ENCODE data around the gene SETD4. TPM values are rescaled to one million over a fixed set of nuclear protein-coding genes. Genes with fewer than 3 reads are reported as not detected.
A peak's percentile ranks its signal among the peaks of the same experiment; 100 is the strongest.

The SETD4 gene
- total RNA-seq, 1 donor from 2014 or later: 15.7 TPM

DNA sequence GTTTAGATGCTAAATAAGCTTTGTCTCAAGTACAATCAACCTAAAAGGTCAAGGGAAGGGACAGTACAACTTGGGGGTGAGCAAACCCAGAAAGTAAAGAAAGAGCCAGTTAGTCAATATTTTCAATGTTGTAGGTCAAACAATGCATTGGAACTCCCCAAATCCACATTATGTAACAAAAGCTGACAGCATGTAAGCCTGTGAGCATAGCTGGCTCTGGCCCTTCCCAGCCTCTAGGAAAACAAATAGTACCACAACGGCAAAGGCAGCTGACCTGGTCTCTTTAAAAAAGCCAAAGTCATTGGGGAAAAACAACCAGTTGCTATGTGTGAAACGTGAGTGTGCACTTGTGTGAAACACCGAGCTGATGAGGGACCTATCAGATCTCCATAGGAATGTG is 12.9 kb upstream of the SETD4 start:
- Mint-ChIP-seq H3K9me3 (ENCODE audit: unreplicated experiment) (peaks cover 8% of the 10 kb centered on the region), H3K27ac (ENCODE audit: unreplicated experiment) (no peak overlapping the region), H3K4me3 (ENCODE audit: unreplicated experiment) (no peak overlapping the region), H3K36me3 (ENCODE audit: low read depth, unreplicated experiment) (peaks cover 13% of the 10 kb centered on the region), H3K27me3 (ENCODE audit: unreplicated experiment) (no peaks in the 10 kb centered on the region), H3K4me1 (ENCODE audit: unreplicated experiment) (peaks cover 2% of the 10 kb centered on the region)
- TF ChIP-seq CTCF (IDR thresholded peaks at IDR 0.05; ENCODE audit: unreplicated experiment): no peak
- no peak for DNase-seq (ENCODE audit: low spot score)

DNA sequence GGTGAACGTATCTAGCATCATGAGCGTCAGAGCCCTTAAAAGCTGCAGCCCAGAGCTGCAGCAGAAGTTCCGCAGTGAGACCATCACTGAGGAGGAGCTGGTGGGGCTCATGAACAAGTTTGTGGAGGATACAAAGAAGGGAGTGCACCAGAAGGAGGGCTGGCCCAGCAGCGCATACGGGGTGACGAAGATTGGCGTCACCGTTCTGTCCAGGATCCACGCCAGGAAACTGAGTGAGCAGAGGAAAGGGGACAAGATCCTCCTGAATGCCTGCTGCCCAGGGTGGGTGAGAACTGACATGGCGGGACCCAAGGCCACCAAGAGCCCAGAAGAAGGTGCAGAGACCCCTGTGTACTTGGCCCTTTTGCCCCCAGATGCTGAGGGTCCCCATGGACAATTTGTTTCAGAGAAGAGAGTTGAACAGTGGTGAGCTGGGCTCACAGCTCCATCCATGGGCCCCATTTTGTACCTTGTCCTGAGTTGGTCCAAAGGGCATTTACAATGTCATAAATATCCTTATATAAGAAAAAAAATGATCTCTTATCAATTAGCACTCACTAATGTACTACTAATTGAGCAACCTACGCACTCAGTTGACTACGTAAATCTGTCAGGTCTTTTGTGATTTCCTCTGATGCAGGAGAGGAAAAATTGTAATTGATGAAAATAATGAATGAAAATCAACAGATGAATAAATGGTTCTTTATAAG is 12.3 kb upstream of the SETD4 start:
- H3K27ac Mint-ChIP-seq (ENCODE audit: unreplicated experiment): no peak overlapping the region
- peaks cover 13% of the 10 kb centered on the region for H3K36me3 Mint-ChIP-seq (ENCODE audit: low read depth, unreplicated experiment)
- H3K4me3 Mint-ChIP-seq (ENCODE audit: unreplicated experiment): no peak overlapping the region
- H3K27me3 Mint-ChIP-seq (ENCODE audit: unreplicated experiment): no peaks in the 10 kb centered on the region
- peaks cover 8% of the 10 kb centered on the region for H3K9me3 Mint-ChIP-seq (ENCODE audit: unreplicated experiment)
- peaks cover 2% of the 10 kb centered on the region for H3K4me1 Mint-ChIP-seq (ENCODE audit: unreplicated experiment)
- no peak for DNase-seq (ENCODE audit: low spot score)
- TF ChIP-seq CTCF (IDR thresholded peaks at IDR 0.05; ENCODE audit: unreplicated experiment): no peak

DNA sequence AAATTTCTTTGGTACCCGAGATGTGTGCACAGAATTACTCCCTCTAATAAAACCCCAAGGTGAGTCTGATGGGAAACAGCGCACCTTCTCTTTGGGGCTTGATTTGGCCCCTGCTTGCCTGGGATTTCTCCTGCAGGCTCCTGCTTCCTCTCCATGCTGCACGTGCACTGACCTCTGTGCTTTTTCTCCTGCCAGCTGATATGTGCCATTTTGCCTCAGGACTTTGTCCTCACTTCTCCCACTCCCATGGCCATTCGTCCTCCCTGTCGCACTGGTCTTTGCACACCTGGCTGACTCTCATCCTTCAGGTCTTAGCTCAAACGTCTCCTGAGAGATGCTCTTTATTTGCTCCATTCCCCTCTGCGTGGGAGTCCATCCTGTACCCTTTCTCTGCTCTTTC is 10.7 kb upstream of the SETD4 start:
- H3K27me3 Mint-ChIP-seq (ENCODE audit: unreplicated experiment): no peaks in the 10 kb centered on the region
- DNase-seq (ENCODE audit: low spot score): no peak
- H3K27ac Mint-ChIP-seq (ENCODE audit: unreplicated experiment): no peak overlapping the region
- H3K4me3 Mint-ChIP-seq (ENCODE audit: unreplicated experiment): peak overlapping the region; percentile 80
- H3K9me3 Mint-ChIP-seq (ENCODE audit: unreplicated experiment): peaks cover 8% of the 10 kb centered on the region
- no peak for TF ChIP-seq CTCF (IDR thresholded peaks at IDR 0.05; ENCODE audit: unreplicated experiment)
- peaks cover 2% of the 10 kb centered on the region for H3K4me1 Mint-ChIP-seq (ENCODE audit: unreplicated experiment)
- peaks cover 13% of the 10 kb centered on the region for H3K36me3 Mint-ChIP-seq (ENCODE audit: low read depth, unreplicated experiment)

DNA sequence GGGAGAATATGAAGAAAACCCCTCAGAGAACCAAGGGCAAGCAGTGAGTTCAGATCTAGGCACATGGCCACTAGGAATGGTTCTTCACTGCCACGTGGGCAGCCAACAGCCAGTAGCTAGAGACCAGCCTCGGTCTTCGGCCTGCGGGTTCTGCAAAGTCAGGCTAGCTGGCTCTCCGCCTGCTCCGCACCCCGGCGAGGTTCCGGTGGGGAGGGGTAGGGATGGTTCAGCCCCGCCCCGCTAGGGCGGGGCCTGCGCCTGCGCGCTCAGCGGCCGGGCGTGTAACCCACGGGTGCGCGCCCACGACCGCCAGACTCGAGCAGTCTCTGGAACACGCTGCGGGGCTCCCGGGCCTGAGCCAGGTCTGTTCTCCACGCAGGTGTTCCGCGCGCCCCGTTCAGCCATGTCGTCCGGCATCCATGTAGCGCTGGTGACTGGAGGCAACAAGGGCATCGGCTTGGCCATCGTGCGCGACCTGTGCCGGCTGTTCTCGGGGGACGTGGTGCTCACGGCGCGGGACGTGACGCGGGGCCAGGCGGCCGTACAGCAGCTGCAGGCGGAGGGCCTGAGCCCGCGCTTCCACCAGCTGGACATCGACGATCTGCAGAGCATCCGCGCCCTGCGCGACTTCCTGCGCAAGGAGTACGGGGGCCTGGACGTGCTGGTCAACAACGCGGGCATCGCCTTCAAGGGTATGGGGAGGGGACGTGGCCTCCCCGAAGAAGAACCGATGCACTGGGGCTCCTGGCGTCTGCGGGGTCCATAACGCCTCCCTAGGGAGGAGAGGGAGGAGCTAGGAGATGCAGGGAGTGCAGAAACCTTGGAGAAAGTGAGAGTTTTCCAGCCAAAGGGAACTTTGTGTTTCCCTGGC is 9.6 kb upstream of the SETD4 start, which contains the start of gene CBR1:
CBR1 (plus strand) TSS at position 312 of the 871 bp plus-strand sequence; CDS start at position 404, 92 bp downstream.
- DNase-seq (ENCODE audit: low spot score): peak; percentile 22
- peaks cover 8% of the 10 kb centered on the region for H3K9me3 Mint-ChIP-seq (ENCODE audit: unreplicated experiment)
- H3K27me3 Mint-ChIP-seq (ENCODE audit: unreplicated experiment): no peaks in the 10 kb centered on the region
- peaks cover 13% of the 10 kb centered on the region for H3K36me3 Mint-ChIP-seq (ENCODE audit: low read depth, unreplicated experiment)
- TF ChIP-seq CTCF (IDR thresholded peaks at IDR 0.05; ENCODE audit: unreplicated experiment): no peak
- H3K27ac Mint-ChIP-seq (ENCODE audit: unreplicated experiment): no peak within 1 kb of the TSS
- H3K4me3 Mint-ChIP-seq (ENCODE audit: unreplicated experiment): peak within 1 kb of the TSS; percentile 85
- no peaks in the 10 kb centered on the region for H3K4me1 Mint-ChIP-seq (ENCODE audit: unreplicated experiment)

Measured in endothelial cell (in vitro differentiated cells).